ENCODE data around the gene CHMP4A.
"Not testable (repeated sequence)": the region's sequence is repeated elsewhere in the genome, so short reads cannot be mapped to it uniquely, and the experiment has no call there.

GRCh38 chr14:24203249-24203886 is 9.9 kb downstream of the CHMP4A start:
- TF ChIP-seq, protein P1, sequence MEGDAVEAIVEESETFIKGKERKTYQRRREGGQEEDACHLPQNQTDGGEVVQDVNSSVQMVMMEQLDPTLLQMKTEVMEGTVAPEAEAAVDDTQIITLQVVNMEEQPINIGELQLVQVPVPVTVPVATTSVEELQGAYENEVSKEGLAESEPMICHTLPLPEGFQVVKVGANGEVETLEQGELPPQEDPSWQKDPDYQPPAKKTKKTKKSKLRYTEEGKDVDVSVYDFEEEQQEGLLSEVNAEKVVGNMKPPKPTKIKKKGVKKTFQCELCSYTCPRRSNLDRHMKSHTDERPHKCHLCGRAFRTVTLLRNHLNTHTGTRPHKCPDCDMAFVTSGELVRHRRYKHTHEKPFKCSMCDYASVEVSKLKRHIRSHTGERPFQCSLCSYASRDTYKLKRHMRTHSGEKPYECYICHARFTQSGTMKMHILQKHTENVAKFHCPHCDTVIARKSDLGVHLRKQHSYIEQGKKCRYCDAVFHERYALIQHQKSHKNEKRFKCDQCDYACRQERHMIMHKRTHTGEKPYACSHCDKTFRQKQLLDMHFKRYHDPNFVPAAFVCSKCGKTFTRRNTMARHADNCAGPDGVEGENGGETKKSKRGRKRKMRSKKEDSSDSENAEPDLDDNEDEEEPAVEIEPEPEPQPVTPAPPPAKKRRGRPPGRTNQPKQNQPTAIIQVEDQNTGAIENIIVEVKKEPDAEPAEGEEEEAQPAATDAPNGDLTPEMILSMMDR (IDR thresholded peaks at IDR 0.05): not testable (repeated sequence)
- TF ChIP-seq POLR2A (IDR thresholded peaks at IDR 0.05): not testable (repeated sequence)

Measured in prostate gland (tissue), 2 donors.